Stimulated activated CD8-positive, alpha-beta memory T cell treated with anti-CD3 and anti-CD28 coated beads, Interleukin-2, amount 100 ng/mL, for 1 hour (primary cell): ENCODE data around the gene CDC42BPA.
"Not testable (repeated sequence)": the region's sequence is repeated elsewhere in the genome, so short reads cannot be mapped to it uniquely, and the experiment has no call there.

ENCODE experiments used
- DNase-seq, 2 donors: peaks; one replicate each; pipeline ENCODE4 v3.0.0-alpha.2; 2020; ENCODE audit warnings: low read depth in 2 of 2

CDC42BPA gene

DNA sequence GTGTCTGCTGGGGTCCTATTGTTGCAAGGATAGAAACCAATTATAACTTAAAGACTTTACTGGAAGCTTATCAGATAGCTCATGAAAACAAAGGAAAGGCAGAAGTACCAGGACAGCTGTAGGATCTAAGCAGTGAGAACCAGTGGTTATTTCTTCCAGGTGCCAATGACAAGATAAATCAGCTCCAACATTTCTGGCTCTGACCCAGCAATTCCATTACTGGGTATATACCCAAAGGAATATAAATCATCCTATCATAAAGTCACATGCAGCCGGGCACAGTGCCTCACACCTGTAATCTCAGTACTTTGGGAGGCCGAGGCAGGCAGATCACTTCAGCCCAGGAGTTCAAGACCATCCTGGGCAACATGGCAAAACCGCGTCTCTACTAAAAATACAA, 17.8 kb upstream of the CDC42BPA start:
- DNase-seq = not testable (repeated sequence)

- DNase-seq = no peak
These were observed 17.1 kb upstream of the CDC42BPA start for GRCh38 chr1:227335242-227336020.

DNA sequence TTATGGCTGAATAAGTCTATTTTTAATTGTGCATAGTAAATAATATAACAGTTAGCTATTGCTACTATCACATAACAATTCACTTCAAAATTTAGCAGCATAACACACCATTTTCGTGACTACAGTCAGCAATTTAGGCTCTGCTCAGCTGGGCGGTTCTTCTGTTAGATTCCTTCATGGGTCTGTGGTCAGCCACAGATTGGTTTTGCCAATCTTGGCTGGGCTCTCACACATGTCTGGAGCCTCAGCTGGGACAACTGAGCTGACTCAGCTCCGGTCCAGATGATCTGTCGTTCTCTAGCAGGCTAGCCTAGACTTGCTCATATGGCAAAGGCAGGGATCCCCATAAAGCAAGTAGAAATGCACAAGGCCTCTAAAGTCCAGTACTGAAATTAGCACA, 15.1 kb upstream of the CDC42BPA start:
- DNase-seq = no peak

DNA sequence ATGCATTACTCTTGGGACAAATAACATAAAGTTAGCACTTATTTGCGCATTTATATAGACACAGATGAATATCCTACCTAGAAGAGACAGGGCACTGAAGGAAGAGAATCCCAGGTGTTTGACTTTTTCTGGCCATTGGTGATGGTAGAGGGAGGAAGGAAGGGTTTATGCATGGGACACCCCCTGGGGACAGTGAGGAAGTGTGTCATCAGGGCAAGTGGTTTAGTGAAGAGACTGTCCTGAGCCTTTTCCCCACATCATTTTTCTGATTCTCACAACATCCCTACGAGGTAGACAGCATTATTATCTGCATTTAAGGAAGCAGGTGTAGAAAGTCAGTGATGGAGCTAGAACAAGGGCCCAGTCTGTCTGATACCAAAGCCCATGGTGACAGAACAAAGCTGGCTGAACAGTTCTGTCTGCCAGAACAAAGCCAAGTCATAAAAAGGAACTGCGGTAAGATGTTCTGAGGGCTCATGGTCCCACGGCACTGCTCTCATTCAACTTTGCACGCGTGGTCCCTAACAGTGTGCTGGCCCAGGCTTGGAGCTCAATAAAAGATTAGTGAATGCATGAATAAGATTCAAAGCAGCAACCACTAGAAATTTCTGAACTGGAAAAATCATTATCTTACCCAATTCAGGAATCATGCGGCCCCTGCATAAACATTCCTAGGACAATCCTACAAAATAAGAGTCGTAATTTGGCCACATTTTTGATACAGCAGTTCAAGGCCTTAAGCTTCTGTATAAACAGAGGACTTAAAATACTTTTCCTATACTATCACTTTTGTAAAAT, 12.2 kb upstream of the CDC42BPA start:
- DNase-seq = no peak

GRCh38 chr1:227328405-227329019, 10.2 kb upstream of the CDC42BPA start:
- DNase-seq = no peak

DNA sequence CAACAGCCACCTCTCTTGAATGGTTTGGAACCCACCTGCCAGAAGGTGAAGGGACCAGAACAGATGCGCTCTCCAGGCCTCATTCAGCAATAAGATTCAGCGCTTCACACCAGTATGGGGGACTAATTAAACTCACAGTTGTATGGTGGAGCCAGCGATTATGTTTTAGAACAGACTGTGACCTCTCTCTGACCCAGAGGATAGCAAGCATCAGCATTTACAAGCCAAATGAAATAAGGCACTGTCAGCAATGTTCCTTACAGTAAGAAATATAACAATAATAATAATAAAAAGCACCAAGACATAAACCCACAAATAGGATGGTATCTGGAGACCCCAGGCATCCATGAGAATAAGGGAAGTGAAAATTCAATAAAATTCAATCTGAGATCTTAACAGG, 6.9 kb upstream of the CDC42BPA start:
- DNase-seq = no peak

GRCh38 chr1:227323967-227324268, 5.6 kb upstream of the CDC42BPA start:
- no peak for DNase-seq

DNA sequence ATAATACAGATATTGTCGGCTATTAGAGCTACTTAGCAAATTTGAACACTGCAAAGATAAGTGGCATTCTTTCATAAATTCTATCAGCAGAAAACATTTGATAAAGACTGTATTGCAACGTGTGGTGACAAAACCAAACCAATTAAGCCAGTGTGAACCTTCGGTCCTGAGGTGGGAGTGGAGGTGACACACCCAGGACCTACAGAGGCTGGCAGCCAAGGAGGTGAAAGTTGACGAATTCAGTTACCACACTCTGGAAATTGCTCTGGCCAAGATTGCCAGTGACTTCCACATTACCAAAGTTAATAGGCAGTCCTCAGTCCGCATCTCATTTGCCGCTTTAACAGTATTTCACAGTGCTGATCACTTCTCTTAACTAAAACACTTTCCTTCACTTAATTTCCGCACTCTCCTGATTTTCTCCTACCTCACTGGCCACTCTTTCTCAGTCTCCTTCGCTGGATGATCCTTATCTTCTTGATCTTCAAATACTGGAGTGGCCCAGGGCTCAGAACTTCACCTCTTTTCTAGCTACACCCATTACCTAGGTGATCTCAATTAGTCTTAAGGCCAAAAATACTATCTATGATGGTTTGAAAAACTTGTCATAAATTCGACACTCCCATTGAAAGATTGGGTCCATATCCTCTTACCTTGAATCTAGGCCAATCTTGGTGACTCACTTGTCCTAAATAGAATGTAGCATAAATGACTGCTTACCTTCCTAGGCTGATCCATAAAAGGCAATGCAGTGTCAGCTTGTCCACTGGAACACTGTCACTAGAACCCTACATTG, 5.1 kb upstream of the CDC42BPA start:
- no peak for DNase-seq

DNA sequence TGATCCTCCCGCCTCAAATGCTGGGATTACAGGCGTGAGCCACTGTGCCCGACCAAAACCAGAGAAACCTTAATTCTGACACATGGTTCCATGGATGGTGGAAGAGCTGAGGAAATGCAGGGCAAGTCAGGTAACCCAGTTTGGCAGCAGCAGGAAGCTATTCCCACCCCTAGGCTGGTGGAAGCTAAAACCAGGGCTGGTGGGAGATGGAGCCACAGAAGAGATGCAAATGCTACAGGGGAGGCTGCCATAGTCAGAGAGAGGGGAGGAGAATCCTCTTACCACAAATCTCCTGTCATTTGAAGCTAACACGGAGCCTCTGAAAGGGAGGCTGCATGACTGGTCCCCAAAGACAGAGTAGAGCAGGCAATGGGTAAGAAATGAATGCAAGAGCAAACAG, 4.1 kb upstream of the CDC42BPA start:
- DNase-seq = no peak

GRCh38 chr1:227321035-227321434, 2.7 kb upstream of the CDC42BPA start:
- no peak for DNase-seq

DNA sequence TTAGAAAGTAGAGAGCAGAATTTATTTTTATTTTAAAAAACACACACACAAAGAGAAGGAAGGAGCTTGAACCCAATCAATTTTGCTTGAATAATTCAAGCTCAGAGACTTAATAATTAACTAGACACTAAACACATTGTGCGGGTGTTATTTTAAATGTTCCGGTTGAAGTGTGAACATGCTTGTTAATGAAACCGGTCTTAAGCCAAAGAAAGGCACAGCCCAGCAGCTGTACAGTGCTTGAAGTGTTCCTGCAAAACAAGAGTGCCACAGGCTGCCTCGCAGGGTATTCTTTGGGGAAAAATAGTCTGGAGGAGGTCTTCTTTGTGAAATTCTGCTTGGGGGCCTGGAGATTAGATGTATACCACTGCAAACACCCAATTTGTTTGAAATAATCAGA, 2.2 kb upstream of the CDC42BPA start:
- DNase-seq = no peak

GRCh38 chr1:227318853-227319607, 738 bp upstream of the CDC42BPA start:
- DNase-seq = no peak

GRCh38 chr1:227317523-227318015, 723 bp downstream of the CDC42BPA start:
- no peak for DNase-seq

DNA sequence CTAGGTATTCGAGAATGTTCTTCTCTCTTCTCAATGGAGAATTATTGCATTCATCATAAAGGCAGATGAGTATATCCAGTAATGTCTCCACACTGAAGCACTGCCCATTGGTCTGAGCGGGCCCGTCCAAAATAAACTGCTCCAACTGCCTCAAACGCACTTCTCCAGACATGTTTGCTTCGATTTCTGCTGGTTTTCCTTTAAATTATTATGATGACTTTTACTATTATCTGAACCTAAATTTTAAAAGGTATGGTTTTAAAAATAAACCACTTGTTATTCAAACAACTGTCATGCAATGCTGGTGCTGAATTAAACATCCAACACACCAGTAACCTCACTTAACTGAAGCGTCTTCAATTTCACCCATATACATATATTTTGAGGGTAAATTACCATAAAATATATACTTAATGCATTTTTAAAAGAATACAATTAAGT, 1.3 kb downstream of the CDC42BPA start:
- DNase-seq = no peak

GRCh38 chr1:227316456-227316855, 1.8 kb downstream of the CDC42BPA start:
- no peak for DNase-seq

DNA sequence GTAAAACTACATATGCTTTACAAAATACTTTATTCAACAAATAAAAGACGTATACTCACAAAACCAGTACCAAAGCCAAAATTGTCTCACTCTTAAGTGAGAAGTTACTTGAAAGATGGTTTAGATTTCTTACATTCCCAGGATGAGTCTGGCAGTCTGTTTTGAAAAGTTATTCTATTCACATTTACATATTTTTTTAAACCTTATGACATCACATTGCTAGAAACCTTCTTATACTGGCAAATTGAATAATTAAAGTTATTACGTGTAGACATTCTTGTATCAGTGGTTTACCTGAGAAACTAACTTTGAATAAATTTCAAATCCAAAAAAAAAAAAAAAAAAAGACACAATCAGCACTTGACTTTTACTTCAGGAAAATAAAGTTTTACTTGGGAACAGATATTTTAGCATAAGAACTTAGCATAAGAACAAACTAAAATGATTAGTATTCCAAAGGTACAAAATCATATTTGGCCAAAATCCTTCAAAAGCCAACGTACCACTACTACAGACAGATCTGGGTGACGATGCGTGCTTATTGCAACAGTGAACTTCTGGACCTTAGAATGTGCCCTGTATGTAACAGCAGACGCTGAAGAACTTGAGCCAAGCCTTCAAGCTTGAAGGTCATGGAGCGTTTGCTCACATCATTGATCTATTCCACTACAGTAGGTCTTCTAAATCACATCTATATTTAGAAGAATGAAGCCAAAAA, 2.5 kb downstream of the CDC42BPA start:
- DNase-seq = no peak

GRCh38 chr1:227314014-227314848, 4.1 kb downstream of the CDC42BPA start:
- DNase-seq = no peak

GRCh38 chr1:227312361-227313025, 5.8 kb downstream of the CDC42BPA start:
- DNase-seq = no peak

DNA sequence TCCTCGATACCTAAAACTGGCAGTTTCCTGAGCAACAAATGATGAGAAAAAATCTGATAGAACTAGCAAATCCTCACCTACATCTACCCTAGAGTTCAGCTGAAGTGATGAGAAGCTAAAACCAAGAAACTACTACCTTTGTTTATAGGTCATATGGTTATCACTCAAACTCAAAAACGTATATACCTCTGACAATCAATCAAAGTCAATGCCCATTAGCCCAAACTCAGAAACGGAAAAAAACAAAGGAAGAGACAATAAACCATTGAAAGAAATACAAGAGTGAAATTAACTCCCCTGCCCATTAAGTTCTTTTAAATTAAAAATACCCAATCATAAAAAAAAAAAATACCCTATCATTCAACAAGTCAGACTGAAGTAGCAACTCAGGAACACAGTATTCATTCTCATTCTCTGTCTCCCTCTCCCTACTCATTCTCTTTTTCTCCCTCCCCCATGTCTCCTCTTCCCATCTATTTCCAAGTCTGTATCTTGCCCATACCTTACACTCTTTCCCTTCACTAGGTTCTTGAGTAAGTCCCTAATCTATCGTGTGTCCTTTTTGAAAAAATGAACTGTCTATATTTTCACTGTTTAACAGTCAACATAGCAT, 6.8 kb downstream of the CDC42BPA start:
- DNase-seq = no peak
